ENCODE data around the gene NEGR1.

DNA sequence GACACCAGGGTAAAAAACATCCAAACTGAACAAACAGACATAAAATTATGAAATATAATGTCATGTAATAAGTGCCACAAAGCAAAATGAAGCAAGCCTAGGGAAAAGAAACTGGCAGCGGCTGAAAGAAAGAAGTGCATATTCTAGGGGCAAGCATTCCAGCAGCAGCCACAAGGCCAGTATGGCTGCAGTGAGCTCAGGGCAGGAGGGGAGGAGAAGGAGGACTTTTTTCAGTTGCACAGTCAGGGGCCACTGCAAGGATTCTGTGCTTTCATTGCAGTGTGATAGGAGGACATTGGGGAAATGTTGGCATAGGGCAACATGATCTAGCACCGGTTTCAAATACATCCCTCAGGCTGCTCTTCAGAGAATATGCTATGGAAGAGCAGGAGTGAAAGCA is 263.8 kb downstream of the NEGR1 start:
- TF ChIP-seq CTCF (IDR thresholded peaks at IDR 0.05) (no peak), POLR2A (IDR thresholded peaks at IDR 0.05) (no peak)

Data from Peyer's patch (tissue), 4 donors.